ENCODE data around the gene KMT2A. TPM values are rescaled to one million over a fixed set of nuclear protein-coding genes. Genes with fewer than 3 reads are reported as not detected.

KMT2A gene
- total RNA-seq, 1 experiment from 2014 or later: 116 TPM

DNA sequence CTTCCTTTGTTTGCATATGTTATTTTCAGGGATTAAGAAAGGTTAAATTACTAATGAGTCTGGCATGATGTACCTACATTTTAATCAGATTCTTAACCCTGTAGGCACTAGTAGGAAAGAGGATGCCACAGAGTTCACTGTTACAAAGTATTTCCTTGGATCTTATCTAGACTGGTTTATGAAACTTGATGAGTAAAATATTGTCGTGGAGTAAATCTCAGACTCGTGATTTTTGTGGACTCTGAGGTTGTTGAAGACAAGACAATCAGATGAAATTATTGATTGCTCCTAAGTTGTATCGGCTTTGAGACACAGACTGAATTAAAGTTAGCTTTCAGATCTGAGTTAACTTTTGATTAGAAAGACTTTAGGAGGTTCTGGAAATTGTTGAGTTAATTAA, 6.0 kb downstream of the KMT2A start:
- TF ChIP-seq EZH2 (IDR thresholded peaks at IDR 0.05; ENCODE audit: borderline replicate concordance, low read depth, low read length, poor library complexity, severe bottlenecking): no peak
- TF ChIP-seq, protein P1, sequence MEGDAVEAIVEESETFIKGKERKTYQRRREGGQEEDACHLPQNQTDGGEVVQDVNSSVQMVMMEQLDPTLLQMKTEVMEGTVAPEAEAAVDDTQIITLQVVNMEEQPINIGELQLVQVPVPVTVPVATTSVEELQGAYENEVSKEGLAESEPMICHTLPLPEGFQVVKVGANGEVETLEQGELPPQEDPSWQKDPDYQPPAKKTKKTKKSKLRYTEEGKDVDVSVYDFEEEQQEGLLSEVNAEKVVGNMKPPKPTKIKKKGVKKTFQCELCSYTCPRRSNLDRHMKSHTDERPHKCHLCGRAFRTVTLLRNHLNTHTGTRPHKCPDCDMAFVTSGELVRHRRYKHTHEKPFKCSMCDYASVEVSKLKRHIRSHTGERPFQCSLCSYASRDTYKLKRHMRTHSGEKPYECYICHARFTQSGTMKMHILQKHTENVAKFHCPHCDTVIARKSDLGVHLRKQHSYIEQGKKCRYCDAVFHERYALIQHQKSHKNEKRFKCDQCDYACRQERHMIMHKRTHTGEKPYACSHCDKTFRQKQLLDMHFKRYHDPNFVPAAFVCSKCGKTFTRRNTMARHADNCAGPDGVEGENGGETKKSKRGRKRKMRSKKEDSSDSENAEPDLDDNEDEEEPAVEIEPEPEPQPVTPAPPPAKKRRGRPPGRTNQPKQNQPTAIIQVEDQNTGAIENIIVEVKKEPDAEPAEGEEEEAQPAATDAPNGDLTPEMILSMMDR (conservative IDR thresholded peaks at IDR 0.05; ENCODE audit: low read depth, low read length): no peak
- no peak overlapping the region for H3K27ac ChIP-seq (ENCODE audit: low read depth, low read length, poor library complexity, severe bottlenecking)
- ChIA-PET POLR2A (ENCODE audit: low non-redundant PET) (interaction anchor here (0.6 kb wide), 1 partner anchor 246 kb away, joined by 3 read pairs; no protein-coding TSS in a partner anchor), CTCF (no interaction called here)
- peaks cover 43% of the 10 kb centered on the region for H3K4me1 ChIP-seq (ENCODE audit: insufficient read depth, low read length, poor library complexity, severe bottlenecking)
- no peak for DNase-seq (ENCODE audit: low spot score)
- H3K27me3 ChIP-seq (replicated peaks; ENCODE audit: insufficient read depth, low read depth, low read length, poor library complexity): no peaks in the 10 kb centered on the region
- H3K36me3 ChIP-seq (ENCODE audit: insufficient read depth, low read length, poor library complexity, severe bottlenecking): peaks cover 17% of the 10 kb centered on the region
- BruUV-seq (replicated peaks): no TSS peak
- intact Hi-C loops (cut with micrococcal nuclease; ENCODE audit: unreplicated experiment): no loop called here
- H3K9me3 ChIP-seq (ENCODE audit: low read depth, low read length, poor library complexity, severe bottlenecking): no peaks in the 10 kb centered on the region
- no peak overlapping the region for H3K4me3 ChIP-seq (ENCODE audit: low read depth, low read length, poor library complexity, severe bottlenecking)

DNA sequence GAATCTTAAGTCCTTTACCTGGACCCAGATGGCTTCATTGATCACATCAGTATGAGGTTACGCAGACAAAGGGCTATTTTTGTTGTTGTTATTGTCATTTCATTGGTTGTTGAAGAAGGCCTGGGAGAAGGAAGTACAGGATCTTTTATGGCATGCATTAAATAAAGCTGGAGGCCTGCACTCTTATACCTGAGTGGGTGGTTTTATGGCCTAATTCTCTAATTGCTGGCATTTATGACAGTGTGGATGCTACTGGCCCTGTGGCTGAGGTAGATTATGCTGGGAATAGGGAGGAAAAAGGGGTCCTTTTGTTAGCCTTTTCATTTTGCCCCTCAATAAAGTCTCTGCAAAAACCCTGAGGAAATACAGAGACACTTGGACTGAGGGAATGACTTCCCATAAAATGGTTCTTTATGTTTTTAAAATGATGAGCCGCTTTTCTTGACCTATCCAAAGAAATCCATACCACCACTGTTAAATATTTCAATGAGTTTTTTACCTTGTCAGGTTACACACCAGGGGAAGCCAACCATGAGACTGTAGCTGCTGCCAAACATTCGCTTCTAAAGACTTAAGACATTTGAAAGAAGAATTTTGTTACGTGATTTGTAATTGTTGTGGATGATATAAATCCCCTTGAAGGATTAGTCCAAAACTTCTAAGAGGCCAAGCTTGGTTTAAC, 6.8 kb downstream of the KMT2A start:
- no peak for TF ChIP-seq EZH2 (IDR thresholded peaks at IDR 0.05; ENCODE audit: borderline replicate concordance, low read depth, low read length, poor library complexity, severe bottlenecking)
- TF ChIP-seq, protein P1 (conservative IDR thresholded peaks at IDR 0.05; ENCODE audit: low read depth, low read length): no peak
- H3K4me1 ChIP-seq (ENCODE audit: insufficient read depth, low read length, poor library complexity, severe bottlenecking): peaks cover 44% of the 10 kb centered on the region
- CTCF ChIA-PET: no interaction called here
- H3K27ac ChIP-seq (ENCODE audit: low read depth, low read length, poor library complexity, severe bottlenecking): no peak overlapping the region
- H3K4me3 ChIP-seq (ENCODE audit: low read depth, low read length, poor library complexity, severe bottlenecking): no peak overlapping the region
- no peaks in the 10 kb centered on the region for H3K9me3 ChIP-seq (ENCODE audit: low read depth, low read length, poor library complexity, severe bottlenecking)
- H3K27me3 ChIP-seq (replicated peaks; ENCODE audit: insufficient read depth, low read depth, low read length, poor library complexity): no peaks in the 10 kb centered on the region
- POLR2A ChIA-PET (ENCODE audit: low non-redundant PET): interaction anchor here (0.6 kb wide), 1 partner anchor 8 kb away, joined by 3 read pairs; no protein-coding TSS in a partner anchor
- no peak for DNase-seq (ENCODE audit: low spot score)
- H3K36me3 ChIP-seq (ENCODE audit: insufficient read depth, low read length, poor library complexity, severe bottlenecking): peaks cover 17% of the 10 kb centered on the region
- BruUV-seq (replicated peaks): no TSS peak
- intact Hi-C loops (cut with micrococcal nuclease; ENCODE audit: unreplicated experiment): no loop called here

DNA sequence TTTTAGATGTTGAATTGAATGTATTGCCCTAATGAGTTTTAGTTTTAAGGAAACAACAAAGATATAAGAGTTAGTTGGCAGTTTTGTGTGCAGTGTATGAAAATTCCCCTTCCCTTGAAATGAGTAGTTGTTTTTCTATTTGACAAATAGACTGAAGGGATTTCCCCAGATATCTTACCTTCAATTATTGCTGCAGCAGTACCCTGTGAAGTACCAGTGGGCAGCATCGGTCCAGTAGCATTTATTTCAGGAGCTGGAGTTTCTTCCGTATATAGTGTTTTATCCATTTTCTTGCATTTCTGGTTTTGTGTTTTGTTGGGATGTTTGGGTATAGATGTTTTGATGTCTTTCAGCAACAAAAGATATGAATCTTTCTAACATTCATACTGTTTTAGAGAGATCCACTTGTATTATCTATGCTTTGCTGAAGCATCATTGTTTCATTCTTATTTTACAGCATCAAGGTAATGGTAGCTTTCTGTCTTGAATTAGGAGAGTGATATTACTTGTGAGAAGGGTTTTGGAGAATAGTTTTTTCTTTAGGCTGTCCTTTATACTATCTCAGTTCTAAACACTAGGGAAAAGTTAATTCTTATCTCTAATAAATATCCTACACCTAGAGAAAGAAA, 7.4 kb downstream of the KMT2A start:
- Histone ChIP-seq H3K27ac (ENCODE audit: low read depth, low read length, poor library complexity, severe bottlenecking) (no peak overlapping the region), H3K36me3 (ENCODE audit: insufficient read depth, low read length, poor library complexity, severe bottlenecking) (peaks cover 17% of the 10 kb centered on the region), H3K27me3 (replicated peaks; ENCODE audit: insufficient read depth, low read depth, low read length, poor library complexity) (no peaks in the 10 kb centered on the region), H3K4me1 (ENCODE audit: insufficient read depth, low read length, poor library complexity, severe bottlenecking) (peaks cover 48% of the 10 kb centered on the region), H3K9me3 (ENCODE audit: low read depth, low read length, poor library complexity, severe bottlenecking) (no peaks in the 10 kb centered on the region), H3K4me3 (ENCODE audit: low read depth, low read length, poor library complexity, severe bottlenecking) (no peak overlapping the region)
- no TSS peak for BruUV-seq (replicated peaks)
- POLR2A ChIA-PET (ENCODE audit: low non-redundant PET): interaction anchor here (0.6 kb wide), 1 partner anchor 9 kb away, joined by 3 read pairs; no protein-coding TSS in a partner anchor
- TF ChIP-seq, protein P1 (conservative IDR thresholded peaks at IDR 0.05; ENCODE audit: low read depth, low read length): no peak
- TF ChIP-seq EZH2 (IDR thresholded peaks at IDR 0.05; ENCODE audit: borderline replicate concordance, low read depth, low read length, poor library complexity, severe bottlenecking): no peak
- CTCF ChIA-PET: no interaction called here
- DNase-seq (ENCODE audit: low spot score): no peak
- intact Hi-C loops (cut with micrococcal nuclease; ENCODE audit: unreplicated experiment): no loop called here

All from A673 (cell line).